Hepatocyte (in vitro differentiated cells): Measurements from ENCODE around the gene VWA5B2. TPM values are rescaled to one million over a fixed set of nuclear protein-coding genes. Genes with fewer than 3 reads are reported as not detected.

Experiments used
- DNase-seq: peaks from one replicate; pipeline ENCODE4 v3.0.0-alpha.2; 2016; ENCODE audit warnings: low spot score
- H2AFZ ChIP-seq: fragments of 200-600 bp; sonication (generic); 2 replicates; pipeline ENCODE4 v1.6.0; 2016; ENCODE audit warnings: antibody characterized with exemption, mild to moderate bottlenecking
- H3K27ac ChIP-seq: fragments of 200-600 bp; sonication (generic); 2 replicates; pipeline ENCODE4 v1.5.1; 2016; ENCODE audit warnings: mild to moderate bottlenecking
- H3K27me3 ChIP-seq: fragments of 200-600 bp; sonication (generic); 2 replicates; pipeline ENCODE4 v1.6.1; 2016
- H3K36me3 ChIP-seq: fragments of 200-600 bp; sonication (generic); replicated peaks from 2 replicates; pipeline ENCODE4 v1.5.1; 2016; ENCODE audit warnings: low read depth; ENCODE audit not compliant: insufficient read depth
- H3K4me1 ChIP-seq: fragments of 200-600 bp; sonication (generic); 2 replicates; pipeline ENCODE4 v1.5.1; 2016; ENCODE audit warnings: mild to moderate bottlenecking, moderate library complexity; ENCODE audit not compliant: insufficient read depth
- H3K4me2 ChIP-seq: fragments of 200-600 bp; sonication (generic); 2 replicates; pipeline ENCODE4 v1.6.0; 2016
- H3K4me3 ChIP-seq: fragments of 200-600 bp; sonication (generic); 2 replicates; pipeline ENCODE4 v1.5.1; 2016; ENCODE audit warnings: mild to moderate bottlenecking
- H3K79me2 ChIP-seq: fragments of 200-600 bp; sonication (generic); 2 replicates; pipeline ENCODE4 v1.6.0; 2017; ENCODE audit warnings: mild to moderate bottlenecking
- H3K9me2 ChIP-seq: fragments of 200-600 bp; sonication (generic); replicated peaks from 2 replicates; pipeline ENCODE4 v1.6.0; 2017; ENCODE audit warnings: mild to moderate bottlenecking; ENCODE audit not compliant: insufficient read depth
- H3K9me3 ChIP-seq: fragments of 200-600 bp; sonication (generic); 2 replicates; pipeline ENCODE4 v1.5.1; 2016; ENCODE audit warnings: low read depth, mild to moderate bottlenecking
- H4K20me1 ChIP-seq: fragments of 200-600 bp; sonication (generic); 2 replicates; pipeline ENCODE4 v1.6.0; 2016; ENCODE audit warnings: mild to moderate bottlenecking; ENCODE audit not compliant: insufficient read depth, poor library complexity, severe bottlenecking
- CTCF ChIP-seq: fragments of 200-600 bp; sonication (generic); IDR thresholded peaks from 2 replicates; pipeline ENCODE4 v1.5.1; 2016; ENCODE audit warnings: antibody characterized with exemption, mild to moderate bottlenecking; ENCODE audit not compliant: poor library complexity
- EZH2 ChIP-seq: fragments of 200-600 bp; sonication (generic); IDR thresholded peaks from 2 replicates; pipeline ENCODE4 v1.6.1; 2016; ENCODE audit warnings: antibody characterized with exemption, mild to moderate bottlenecking, borderline replicate concordance
- EZH2phosphoT487 ChIP-seq: fragments of 200-600 bp; sonication (generic); IDR thresholded peaks from one replicate; pipeline ENCODE4 v1.6.1; 2018; ENCODE audit warnings: antibody characterized with exemption, mild to moderate bottlenecking, low read depth, moderate library complexity; ENCODE audit not compliant: unreplicated experiment, severe bottlenecking
- WGBS: methylation state at CpG from one replicate; pipeline ENCODE4 v1.1.6; 2016; ENCODE audit warnings: low lambda C conversion rate; ENCODE audit errors: missing lambda C conversion rate; 5-methylcytosine and 5-hydroxymethylcytosine counted together
- polyA plus RNA-seq: library from polyadenylated mRNA; unstranded; fragments of >200 nt; fragmentation: Nextera tagmentation; extraction: Ambion mirVana; gene quantifications from 2 replicates; pipeline ENCODE4 v1.2.1, GENCODE V29; 2016
- total RNA-seq: library from RNA; depleted of rRNA; stranded (reverse); fragments of >200 nt; gene quantifications from 2 replicates; pipeline ENCODE4 v1.2.3, GENCODE V29; 2014

VWA5B2 gene
- total and polyA plus RNA-seq, 2 experiments from 2014 or later = 1.0 to 3.2 TPM

- DNase-seq = no peak
- Histone ChIP-seq H3K79me2 (peaks cover 7% of the 10 kb centered on the region), H3K4me3 (no peak overlapping the region), H3K4me2 (no peak overlapping the region), H3K9me3 (no peaks in the 10 kb centered on the region), H3K9me2 (no peaks in the 10 kb centered on the region), H4K20me1 (no peaks in the 10 kb centered on the region), H3K4me1 (no peaks in the 10 kb centered on the region), H3K27ac (no peak overlapping the region), H2AFZ (no peak overlapping the region), H3K27me3 (no peaks in the 10 kb centered on the region), H3K36me3 (no peaks in the 10 kb centered on the region)
- TF ChIP-seq CTCF = no peak
- TF ChIP-seq EZH2 = no peak
- TF ChIP-seq EZH2phosphoT487 = no peak
- WGBS = 86% methylated on average over 5 of the region's 5 CpGs
These were observed 12.9 kb downstream of the VWA5B2 start for GRCh38 chr3:184242297-184242685.

DNA sequence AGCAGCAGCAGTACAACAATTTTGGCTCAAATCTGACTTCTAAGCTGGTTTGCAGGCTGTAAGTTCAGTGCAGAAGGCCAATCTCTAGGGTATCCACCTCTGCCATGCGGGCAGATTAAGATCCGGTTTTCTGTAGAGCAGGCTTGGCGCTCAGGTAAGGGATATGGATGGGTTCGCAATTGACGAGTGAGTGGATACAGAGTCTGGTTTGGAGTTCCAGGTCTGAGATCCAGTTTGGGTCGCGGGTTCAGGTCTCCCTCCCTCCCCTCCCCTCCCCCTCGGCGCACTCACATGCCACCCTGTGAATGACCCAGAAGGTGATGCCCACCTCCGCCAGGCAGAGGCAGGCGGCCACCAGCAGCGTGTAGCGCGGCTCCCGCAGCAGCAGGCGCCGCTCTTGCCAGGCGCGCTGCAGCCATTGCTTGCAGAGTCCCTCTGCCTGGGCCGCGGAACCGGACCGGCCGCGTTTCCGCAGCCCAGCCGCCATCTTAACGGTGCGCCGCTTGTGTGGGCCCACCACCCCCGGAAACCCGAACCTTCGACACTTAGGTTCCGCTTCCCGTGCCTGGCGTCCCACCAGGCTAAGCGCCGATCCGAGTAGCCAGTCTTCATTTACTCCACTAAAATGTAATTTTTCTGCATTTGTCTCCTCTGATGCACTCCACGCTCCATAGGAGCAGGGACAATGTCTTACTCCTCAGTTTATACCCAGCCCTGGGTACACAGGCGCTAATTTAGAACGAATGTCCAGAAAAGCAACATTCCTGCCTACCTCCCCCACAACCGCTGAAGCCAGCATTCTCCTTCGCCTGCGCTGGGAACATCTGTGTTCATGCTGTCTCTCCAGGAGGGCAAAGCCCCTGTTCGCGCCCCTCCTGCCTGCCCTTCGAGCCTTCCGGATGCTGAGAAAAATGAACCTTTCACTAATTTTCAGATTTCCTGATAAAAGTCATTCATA lies 19.3 kb downstream of the VWA5B2 start, which contains the start of gene ALG3:
ALG3 (minus strand) TSS at position 509 of the 958 bp plus-strand sequence; CDS start at position 487, 22 bp downstream.
- Histone ChIP-seq H3K9me3 (no peaks in the 10 kb centered on the region), H3K27me3 (no peaks in the 10 kb centered on the region), H3K4me2 (peak within 1 kb of the TSS; percentile 99), H3K27ac (peak within 1 kb of the TSS; percentile 86), H3K4me1 (peaks cover 12% of the 10 kb centered on the region), H3K79me2 (peaks cover 24% of the 10 kb centered on the region), H4K20me1 (no peaks in the 10 kb centered on the region), H3K4me3 (peak within 1 kb of the TSS; percentile 93), H2AFZ (peak within 1 kb of the TSS; percentile 99), H3K9me2 (no peaks in the 10 kb centered on the region), H3K36me3 (no peaks in the 10 kb centered on the region)
- DNase-seq = peak; percentile 93
- WGBS = 2% methylated on average over 46 of the region's 49 CpGs
- TF ChIP-seq EZH2phosphoT487 = no peak
- TF ChIP-seq CTCF = no peak
- no peak for TF ChIP-seq EZH2

DNA sequence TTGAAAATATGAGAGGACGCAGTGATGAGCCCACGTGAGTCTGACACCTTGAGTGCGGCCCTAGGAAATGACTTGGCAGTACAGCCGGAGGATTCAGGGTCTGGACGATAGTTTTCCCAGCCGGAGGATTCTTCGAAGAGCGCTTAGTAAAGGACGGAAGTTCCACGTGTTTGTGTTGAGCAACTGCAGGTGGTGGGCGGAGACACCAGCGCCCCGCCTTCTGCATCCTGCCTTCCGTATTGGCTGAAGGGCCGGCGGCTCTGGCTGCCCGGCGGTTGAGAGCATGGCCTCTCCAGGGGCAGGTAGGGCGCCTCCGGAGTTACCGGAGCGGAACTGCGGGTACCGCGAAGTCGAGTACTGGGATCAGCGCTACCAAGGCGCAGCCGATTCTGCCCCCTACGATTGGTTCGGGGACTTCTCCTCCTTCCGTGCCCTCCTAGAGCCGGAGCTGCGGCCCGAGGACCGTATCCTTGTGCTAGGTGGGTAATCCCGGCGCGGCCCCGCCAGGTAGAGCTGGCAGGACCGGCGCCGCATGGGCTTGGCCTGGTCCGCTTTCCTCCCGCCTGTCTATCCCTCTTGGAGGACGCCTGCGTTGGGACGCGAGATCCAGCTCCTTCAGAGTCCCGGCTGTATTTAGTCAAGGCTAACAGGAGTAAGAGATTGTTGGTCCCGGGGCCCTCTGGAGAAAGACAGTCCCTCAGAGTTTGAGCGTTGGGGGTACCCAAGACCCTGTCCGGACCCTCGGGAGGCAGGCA lies 20.2 kb downstream of the VWA5B2 start, which contains the start of gene EEF1AKMT4:
EEF1AKMT4 (plus strand) TSS at position 261 of the 755 bp plus-strand sequence; CDS start at position 284, 23 bp downstream.
- TF ChIP-seq CTCF (peak; percentile 57), EZH2phosphoT487 (no peak)
- Histone ChIP-seq H3K4me2 (peak within 1 kb of the TSS; percentile 99), H3K79me2 (peaks cover 24% of the 10 kb centered on the region), H3K9me2 (no peaks in the 10 kb centered on the region), H3K9me3 (no peaks in the 10 kb centered on the region), H3K36me3 (no peaks in the 10 kb centered on the region), H4K20me1 (no peaks in the 10 kb centered on the region), H3K27me3 (no peaks in the 10 kb centered on the region), H3K4me1 (peaks cover 12% of the 10 kb centered on the region), H3K4me3 (peak within 1 kb of the TSS; percentile 93), H2AFZ (peak within 1 kb of the TSS; percentile 99), H3K27ac (peak within 1 kb of the TSS; percentile 86)
- DNase-seq = peak; percentile 98
- WGBS = 2% methylated on average over 54 of the region's 54 CpGs
